ENCODE results near the gene SAMD8.

Gene SAMD8

GRCh38 chr10:75228278-75228677 is 116.8 kb downstream of the SAMD8 start:
- no peak for TF ChIP-seq CTCF (IDR thresholded peaks at IDR 0.05; ENCODE audit: low read depth, low read length, missing control alignments)

GRCh38 chr10:75228834-75229233 is 117.4 kb downstream of the SAMD8 start:
- no peak overlapping the region for H3K4me3 ChIP-seq (ENCODE audit: low read depth, low read length)
- no peak for TF ChIP-seq CTCF (IDR thresholded peaks at IDR 0.05; ENCODE audit: low read depth, low read length, missing control alignments)
- DNase-seq (ENCODE audit: low read depth) = no peak

More at GRCh38 chr10:75228278-75228677, 116.8 kb downstream of the SAMD8 start:
- DNase-seq (ENCODE audit: low read depth) = no peak
- no peak overlapping the region for H3K4me3 ChIP-seq (ENCODE audit: low read depth, low read length)

- no peak overlapping the region for H3K4me3 ChIP-seq (ENCODE audit: low read depth, low read length)
- no peak for DNase-seq (ENCODE audit: low read depth)
- TF ChIP-seq CTCF (IDR thresholded peaks at IDR 0.05; ENCODE audit: low read depth, low read length, missing control alignments) = no peak
These were observed 118.5 kb downstream of the SAMD8 start for GRCh38 chr10:75229971-75230370.

- H3K4me3 ChIP-seq (ENCODE audit: low read depth, low read length) = no peak overlapping the region
- DNase-seq (ENCODE audit: low read depth) = peak; percentile 73
- peak; percentile 88 for TF ChIP-seq CTCF (IDR thresholded peaks at IDR 0.05; ENCODE audit: low read depth, low read length, missing control alignments)
These were observed 119.2 kb downstream of the SAMD8 start for GRCh38 chr10:75230600-75231038.
